ENCODE data around the gene CLSTN1.

DNA sequence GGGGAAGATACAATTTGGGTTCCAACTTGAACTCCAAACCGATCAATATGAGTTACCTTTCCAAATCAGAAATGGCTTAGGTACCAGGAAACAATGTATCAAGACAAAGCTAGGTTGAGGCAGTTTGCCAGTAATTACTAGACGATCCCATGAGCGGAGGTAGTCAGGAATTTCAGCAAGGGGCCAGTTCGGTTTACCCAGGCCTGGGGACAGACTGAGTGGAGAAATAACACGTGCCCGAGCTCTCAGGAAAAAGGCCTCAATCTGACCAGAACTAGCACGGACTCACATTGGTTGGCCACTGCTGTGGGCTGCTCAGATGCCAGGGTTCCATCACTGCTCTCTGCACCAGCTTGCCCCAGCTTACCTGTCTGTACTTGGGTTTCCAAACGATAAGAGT, 15.3 kb downstream of the CLSTN1 start:
- TF ChIP-seq, protein P1, sequence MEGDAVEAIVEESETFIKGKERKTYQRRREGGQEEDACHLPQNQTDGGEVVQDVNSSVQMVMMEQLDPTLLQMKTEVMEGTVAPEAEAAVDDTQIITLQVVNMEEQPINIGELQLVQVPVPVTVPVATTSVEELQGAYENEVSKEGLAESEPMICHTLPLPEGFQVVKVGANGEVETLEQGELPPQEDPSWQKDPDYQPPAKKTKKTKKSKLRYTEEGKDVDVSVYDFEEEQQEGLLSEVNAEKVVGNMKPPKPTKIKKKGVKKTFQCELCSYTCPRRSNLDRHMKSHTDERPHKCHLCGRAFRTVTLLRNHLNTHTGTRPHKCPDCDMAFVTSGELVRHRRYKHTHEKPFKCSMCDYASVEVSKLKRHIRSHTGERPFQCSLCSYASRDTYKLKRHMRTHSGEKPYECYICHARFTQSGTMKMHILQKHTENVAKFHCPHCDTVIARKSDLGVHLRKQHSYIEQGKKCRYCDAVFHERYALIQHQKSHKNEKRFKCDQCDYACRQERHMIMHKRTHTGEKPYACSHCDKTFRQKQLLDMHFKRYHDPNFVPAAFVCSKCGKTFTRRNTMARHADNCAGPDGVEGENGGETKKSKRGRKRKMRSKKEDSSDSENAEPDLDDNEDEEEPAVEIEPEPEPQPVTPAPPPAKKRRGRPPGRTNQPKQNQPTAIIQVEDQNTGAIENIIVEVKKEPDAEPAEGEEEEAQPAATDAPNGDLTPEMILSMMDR (IDR thresholded peaks at IDR 0.05), result no peak
- no peak for TF ChIP-seq CHD2 (IDR thresholded peaks at IDR 0.05; ENCODE audit: low read length, partially characterized antibody)

Data from SK-N-SH (cell line).